HepG2 (cell line): Measurements from ENCODE around the gene C11orf68. TPM values are rescaled to one million over a fixed set of nuclear protein-coding genes. Genes with fewer than 3 reads are reported as not detected.

Experiments used
- BORCS8-MEF2B ChIP-seq: sonication (generic); formaldehyde crosslinking; IDR thresholded peaks from 2 replicates; pipeline ENCODE4 v1.8.0; 2022; ENCODE audit warnings: mild to moderate bottlenecking, missing genetic modification reagents
- HDAC6 ChIP-seq: fragments of 200-600 bp; sonication (generic); IDR thresholded peaks from 2 replicates; pipeline ENCODE4 v1.7.0; 2017; ENCODE audit warnings: mild to moderate bottlenecking, antibody characterized with exemption, low read length, low read depth
- JARID2 ChIP-seq: sonication (generic); formaldehyde crosslinking; IDR thresholded peaks from 2 replicates; pipeline ENCODE4 v1.8.1; 2023; ENCODE audit warnings: missing genetic modification reagents, inconsistent platforms; ENCODE audit not compliant: insufficient replicate concordance
- MIER2 ChIP-seq: IDR thresholded peaks from 2 replicates; pipeline ENCODE4 v1.6.1; 2016; ENCODE audit warnings: missing biosample characterization, missing genetic modification reagents
- MIXL1 ChIP-seq: IDR thresholded peaks from 2 replicates; pipeline ENCODE4 v1.6.1; 2016
- NFKB2 ChIP-seq: sonication (generic); formaldehyde crosslinking; IDR thresholded peaks from 2 replicates; pipeline ENCODE4 v1.4.0; 2020; ENCODE audit warnings: missing genetic modification reagents, borderline replicate concordance
- NR2C2 ChIP-seq: sonication (generic); formaldehyde crosslinking; IDR thresholded peaks from 2 replicates; pipeline ENCODE4 v1.4.0; 2020; ENCODE audit warnings: missing genetic modification reagents, mild to moderate bottlenecking, moderate library complexity, borderline replicate concordance
- POLR2G ChIP-seq: fragments of 200-400 bp; formaldehyde crosslinking; IDR thresholded peaks from 2 replicates; pipeline ENCODE4 v1.6.1; 2018; ENCODE audit warnings: mild to moderate bottlenecking, low read depth, low read length, moderate library complexity
- SETDB1 ChIP-seq: sonication (generic); formaldehyde crosslinking; IDR thresholded peaks from 2 replicates; pipeline ENCODE4 v1.5.1; 2020; ENCODE audit warnings: missing genetic modification reagents, mild to moderate bottlenecking, borderline replicate concordance
- XBP1 ChIP-seq: sonication (generic); formaldehyde crosslinking; IDR thresholded peaks from 2 replicates; pipeline ENCODE4 v1.5.0; 2020; ENCODE audit warnings: missing genetic modification reagents
- ZC3H13 ChIP-seq: sonication (generic); formaldehyde crosslinking; IDR thresholded peaks from 2 replicates; pipeline ENCODE4 v1.8.1; 2023; ENCODE audit warnings: mild to moderate bottlenecking, missing genetic modification reagents, moderate library complexity
- ZNF101 ChIP-seq: sonication (generic); formaldehyde crosslinking; IDR thresholded peaks from 2 replicates; pipeline ENCODE4 v1.4.0; 2020; ENCODE audit warnings: mild to moderate bottlenecking, low read depth, missing genetic modification reagents, borderline replicate concordance
- ZNF510 ChIP-seq: sonication (generic); formaldehyde crosslinking; IDR thresholded peaks from 2 replicates; pipeline ENCODE4 v1.4.0; 2020; ENCODE audit warnings: low read depth, mild to moderate bottlenecking, missing genetic modification reagents
- ZNF557 ChIP-seq: sonication (generic); formaldehyde crosslinking; IDR thresholded peaks from 2 replicates; pipeline ENCODE4 v1.4.0; 2020; ENCODE audit warnings: missing genetic modification reagents
- polyA plus RNA-seq, 8 experiments: library from polyadenylated mRNA; depleted of rRNA in 3 of 8; stranded (reverse) in 7 of 8; unstranded in 1 of 8; fragments of >200 nt; fragmentation: Illumina TruSeq in 4 of 8; extraction: Trizol in 4 of 8; gene quantifications; 2 replicates each; pipeline versions ENCODE4 v1.2.1 to v1.2.3, GENCODE V29; 2011 to 2016; ENCODE audit warnings: low read depth in 4 of 8, missing spikeins in 1 of 8, mixed read lengths in 1 of 8; ENCODE audit not compliant: insufficient read depth in 1 of 8
- total RNA-seq, 5 experiments: library from RNA; depleted of rRNA; stranded (reverse); fragments of >200 nt; fragmentation: Illumina TruSeq; extraction: Trizol; gene quantifications; 2 replicates each; pipeline ENCODE4 v1.2.3, GENCODE V29; 2016; ENCODE audit warnings: low read depth in 1 of 5
- TF ChIP-seq, protein P1 (sequence below): sonication (generic); formaldehyde crosslinking; IDR thresholded peaks from 2 replicates; pipeline ENCODE4 v1.4.0; 2020; ENCODE audit warnings: mild to moderate bottlenecking, missing genetic modification reagents
- TF ChIP-seq, protein P2 (sequence below): sonication (generic); formaldehyde crosslinking; IDR thresholded peaks from 2 replicates; pipeline ENCODE4 v1.4.0; 2020; ENCODE audit warnings: missing genetic modification reagents
- TF ChIP-seq, protein P3 (sequence below): sonication (generic); formaldehyde crosslinking; IDR thresholded peaks from 2 replicates; pipeline ENCODE4 v1.4.0; 2020; ENCODE audit warnings: missing genetic modification reagents
- TF ChIP-seq, protein P4 (sequence below): sonication (generic); formaldehyde crosslinking; IDR thresholded peaks from 2 replicates; pipeline ENCODE4 v1.4.0; 2020; ENCODE audit warnings: low read depth, mild to moderate bottlenecking, missing genetic modification reagents
- TF ChIP-seq, protein P5 (sequence below): sonication (generic); formaldehyde crosslinking; conservative IDR thresholded peaks from 2 replicates; pipeline ENCODE4 v1.8.0; 2022; ENCODE audit warnings: missing genetic modification reagents

C11orf68 gene
- total and polyA plus RNA-seq, 2 of the 13 experiments (the other 11 are each of a cell fraction or from before 2014, with no cell fraction given): 8.4 to 28.3 TPM

DNA sequence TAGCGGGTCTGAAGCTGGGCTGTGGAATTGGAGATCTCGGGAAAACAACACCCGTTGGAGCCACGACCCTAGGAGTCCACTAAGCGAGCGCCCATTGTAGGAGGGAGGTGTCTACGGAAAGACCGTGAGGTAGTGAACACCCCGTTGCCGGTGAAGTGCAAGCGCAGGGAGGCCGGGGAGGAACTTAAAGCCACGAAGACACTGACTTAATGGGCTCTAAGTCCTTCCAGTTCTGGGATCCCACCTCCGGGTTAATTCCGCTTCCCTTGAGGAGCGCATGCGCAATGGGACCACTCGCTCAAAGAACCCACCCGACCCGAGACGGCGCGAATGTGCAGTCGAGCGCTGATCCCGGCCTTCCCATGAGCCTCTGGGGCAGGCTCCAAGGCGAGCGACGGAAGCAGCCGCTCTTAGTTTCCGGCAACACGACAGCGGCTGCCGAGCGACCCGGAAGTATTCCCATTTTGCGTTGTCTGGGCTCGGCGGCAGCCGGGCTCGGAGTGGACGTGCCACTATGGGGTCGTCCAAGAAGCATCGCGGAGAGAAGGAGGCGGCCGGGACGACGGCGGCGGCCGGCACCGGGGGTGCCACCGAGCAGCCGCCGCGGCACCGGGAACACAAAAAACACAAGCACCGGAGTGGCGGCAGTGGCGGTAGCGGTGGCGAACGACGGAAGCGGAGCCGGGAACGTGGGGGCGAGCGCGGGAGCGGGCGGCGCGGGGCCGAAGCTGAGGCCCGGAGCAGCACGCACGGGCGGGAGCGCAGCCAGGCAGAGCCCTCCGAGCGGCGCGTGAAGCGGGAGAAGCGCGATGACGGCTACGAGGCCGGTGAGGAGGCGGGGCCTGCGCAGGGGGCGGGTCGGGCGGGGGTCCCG, 42.6 kb upstream of the C11orf68 start, which contains the start of gene SART1 (continued):
- TF ChIP-seq, protein P1, sequence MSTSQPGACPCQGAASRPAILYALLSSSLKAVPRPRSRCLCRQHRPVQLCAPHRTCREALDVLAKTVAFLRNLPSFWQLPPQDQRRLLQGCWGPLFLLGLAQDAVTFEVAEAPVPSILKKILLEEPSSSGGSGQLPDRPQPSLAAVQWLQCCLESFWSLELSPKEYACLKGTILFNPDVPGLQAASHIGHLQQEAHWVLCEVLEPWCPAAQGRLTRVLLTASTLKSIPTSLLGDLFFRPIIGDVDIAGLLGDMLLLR: peak; percentile 84; the same call in 1 of the 2 replicates
- peak; percentile 96 for TF ChIP-seq POLR2G
- no peak for TF ChIP-seq HDAC6
- no peak for TF ChIP-seq ZNF557 (CRISPR knock-in tag)
- TF ChIP-seq NFKB2 (CRISPR knock-in tag): no peak; the same call in 1 of the 2 replicates
- TF ChIP-seq, protein P2, sequence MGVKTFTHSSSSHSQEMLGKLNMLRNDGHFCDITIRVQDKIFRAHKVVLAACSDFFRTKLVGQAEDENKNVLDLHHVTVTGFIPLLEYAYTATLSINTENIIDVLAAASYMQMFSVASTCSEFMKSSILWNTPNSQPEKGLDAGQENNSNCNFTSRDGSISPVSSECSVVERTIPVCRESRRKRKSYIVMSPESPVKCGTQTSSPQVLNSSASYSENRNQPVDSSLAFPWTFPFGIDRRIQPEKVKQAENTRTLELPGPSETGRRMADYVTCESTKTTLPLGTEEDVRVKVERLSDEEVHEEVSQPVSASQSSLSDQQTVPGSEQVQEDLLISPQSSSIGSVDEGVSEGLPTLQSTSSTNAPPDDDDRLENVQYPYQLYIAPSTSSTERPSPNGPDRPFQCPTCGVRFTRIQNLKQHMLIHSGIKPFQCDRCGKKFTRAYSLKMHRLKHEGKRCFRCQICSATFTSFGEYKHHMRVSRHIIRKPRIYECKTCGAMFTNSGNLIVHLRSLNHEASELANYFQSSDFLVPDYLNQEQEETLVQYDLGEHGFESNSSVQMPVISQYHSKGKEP (CRISPR knock-in tag): no peak
- no peak for TF ChIP-seq ZNF510 (CRISPR knock-in tag)
- peak; percentile 22; the same call in 1 of the 2 replicates for TF ChIP-seq MIER2 (CRISPR knock-in tag)
- TF ChIP-seq SETDB1 (CRISPR knock-in tag): no peak
- no peak; the same call in 1 of the 2 replicates for TF ChIP-seq ZNF101
- TF ChIP-seq NR2C2 (CRISPR knock-in tag): peak; percentile 100
- TF ChIP-seq JARID2 (CRISPR knock-in tag): no peak
- no peak for TF ChIP-seq XBP1 (CRISPR knock-in tag)
- no peak for TF ChIP-seq ZC3H13 (CRISPR knock-in tag)
- 0 out of 2 replicates have a peak, but pooled peaks have one; percentile 49 for TF ChIP-seq MIXL1 (CRISPR knock-in tag)
- TF ChIP-seq, protein P3, sequence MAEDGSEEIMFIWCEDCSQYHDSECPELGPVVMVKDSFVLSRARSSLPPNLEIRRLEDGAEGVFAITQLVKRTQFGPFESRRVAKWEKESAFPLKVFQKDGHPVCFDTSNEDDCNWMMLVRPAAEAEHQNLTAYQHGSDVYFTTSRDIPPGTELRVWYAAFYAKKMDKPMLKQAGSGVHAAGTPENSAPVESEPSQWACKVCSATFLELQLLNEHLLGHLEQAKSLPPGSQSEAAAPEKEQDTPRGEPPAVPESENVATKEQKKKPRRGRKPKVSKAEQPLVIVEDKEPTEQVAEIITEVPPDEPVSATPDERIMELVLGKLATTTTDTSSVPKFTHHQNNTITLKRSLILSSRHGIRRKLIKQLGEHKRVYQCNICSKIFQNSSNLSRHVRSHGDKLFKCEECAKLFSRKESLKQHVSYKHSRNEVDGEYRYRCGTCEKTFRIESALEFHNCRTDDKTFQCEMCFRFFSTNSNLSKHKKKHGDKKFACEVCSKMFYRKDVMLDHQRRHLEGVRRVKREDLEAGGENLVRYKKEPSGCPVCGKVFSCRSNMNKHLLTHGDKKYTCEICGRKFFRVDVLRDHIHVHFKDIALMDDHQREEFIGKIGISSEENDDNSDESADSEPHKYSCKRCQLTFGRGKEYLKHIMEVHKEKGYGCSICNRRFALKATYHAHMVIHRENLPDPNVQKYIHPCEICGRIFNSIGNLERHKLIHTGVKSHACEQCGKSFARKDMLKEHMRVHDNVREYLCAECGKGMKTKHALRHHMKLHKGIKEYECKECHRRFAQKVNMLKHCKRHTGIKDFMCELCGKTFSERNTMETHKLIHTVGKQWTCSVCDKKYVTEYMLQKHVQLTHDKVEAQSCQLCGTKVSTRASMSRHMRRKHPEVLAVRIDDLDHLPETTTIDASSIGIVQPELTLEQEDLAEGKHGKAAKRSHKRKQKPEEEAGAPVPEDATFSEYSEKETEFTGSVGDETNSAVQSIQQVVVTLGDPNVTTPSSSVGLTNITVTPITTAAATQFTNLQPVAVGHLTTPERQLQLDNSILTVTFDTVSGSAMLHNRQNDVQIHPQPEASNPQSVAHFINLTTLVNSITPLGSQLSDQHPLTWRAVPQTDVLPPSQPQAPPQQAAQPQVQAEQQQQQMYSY (CRISPR knock-in tag): peak; percentile 48
- TF ChIP-seq, protein P4, sequence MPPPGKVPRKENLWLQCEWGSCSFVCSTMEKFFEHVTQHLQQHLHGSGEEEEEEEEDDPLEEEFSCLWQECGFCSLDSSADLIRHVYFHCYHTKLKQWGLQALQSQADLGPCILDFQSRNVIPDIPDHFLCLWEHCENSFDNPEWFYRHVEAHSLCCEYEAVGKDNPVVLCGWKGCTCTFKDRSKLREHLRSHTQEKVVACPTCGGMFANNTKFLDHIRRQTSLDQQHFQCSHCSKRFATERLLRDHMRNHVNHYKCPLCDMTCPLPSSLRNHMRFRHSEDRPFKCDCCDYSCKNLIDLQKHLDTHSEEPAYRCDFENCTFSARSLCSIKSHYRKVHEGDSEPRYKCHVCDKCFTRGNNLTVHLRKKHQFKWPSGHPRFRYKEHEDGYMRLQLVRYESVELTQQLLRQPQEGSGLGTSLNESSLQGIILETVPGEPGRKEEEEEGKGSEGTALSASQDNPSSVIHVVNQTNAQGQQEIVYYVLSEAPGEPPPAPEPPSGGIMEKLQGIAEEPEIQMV (CRISPR knock-in tag): no peak
- no peak for TF ChIP-seq BORCS8-MEF2B
- TF ChIP-seq, protein P5, sequence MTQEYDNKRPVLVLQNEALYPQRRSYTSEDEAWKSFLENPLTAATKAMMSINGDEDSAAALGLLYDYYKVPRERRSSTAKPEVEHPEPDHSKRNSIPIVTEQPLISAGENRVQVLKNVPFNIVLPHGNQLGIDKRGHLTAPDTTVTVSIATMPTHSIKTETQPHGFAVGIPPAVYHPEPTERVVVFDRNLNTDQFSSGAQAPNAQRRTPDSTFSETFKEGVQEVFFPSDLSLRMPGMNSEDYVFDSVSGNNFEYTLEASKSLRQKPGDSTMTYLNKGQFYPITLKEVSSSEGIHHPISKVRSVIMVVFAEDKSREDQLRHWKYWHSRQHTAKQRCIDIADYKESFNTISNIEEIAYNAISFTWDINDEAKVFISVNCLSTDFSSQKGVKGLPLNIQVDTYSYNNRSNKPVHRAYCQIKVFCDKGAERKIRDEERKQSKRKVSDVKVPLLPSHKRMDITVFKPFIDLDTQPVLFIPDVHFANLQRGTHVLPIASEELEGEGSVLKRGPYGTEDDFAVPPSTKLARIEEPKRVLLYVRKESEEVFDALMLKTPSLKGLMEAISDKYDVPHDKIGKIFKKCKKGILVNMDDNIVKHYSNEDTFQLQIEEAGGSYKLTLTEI (CRISPR knock-in tag): no peak
